ENCODE measurements around the gene HELZ.

DNA sequence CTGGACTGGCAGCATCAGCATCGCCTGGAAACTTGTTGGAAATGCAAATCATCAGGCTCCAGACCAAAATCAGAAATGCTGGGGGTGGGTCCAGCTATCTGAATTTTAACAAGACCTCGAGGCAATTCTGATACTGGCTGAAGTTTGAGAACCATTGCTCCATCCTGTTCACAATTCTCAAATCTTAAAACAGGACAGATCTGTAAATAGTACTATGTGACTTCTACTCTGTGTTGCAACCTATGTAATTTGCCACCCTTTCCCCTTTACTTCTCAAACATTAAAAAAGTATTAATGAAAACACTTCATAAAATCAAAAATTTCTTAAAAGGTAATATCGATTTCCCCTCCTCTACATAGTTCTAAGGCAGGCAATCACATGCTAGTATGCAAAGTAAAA lies 172.1 kb downstream of the HELZ start:
- TF ChIP-seq GATA2 (IDR thresholded peaks at IDR 0.05; ENCODE audit: low read depth, low read length) (no peak), GATA3 (IDR thresholded peaks at IDR 0.05; ENCODE audit: low read depth, low read length) (no peak)

Measured in SH-SY5Y (cell line).